ENCODE data around the gene CTNNBIP1.

The CTNNBIP1 gene

DNA sequence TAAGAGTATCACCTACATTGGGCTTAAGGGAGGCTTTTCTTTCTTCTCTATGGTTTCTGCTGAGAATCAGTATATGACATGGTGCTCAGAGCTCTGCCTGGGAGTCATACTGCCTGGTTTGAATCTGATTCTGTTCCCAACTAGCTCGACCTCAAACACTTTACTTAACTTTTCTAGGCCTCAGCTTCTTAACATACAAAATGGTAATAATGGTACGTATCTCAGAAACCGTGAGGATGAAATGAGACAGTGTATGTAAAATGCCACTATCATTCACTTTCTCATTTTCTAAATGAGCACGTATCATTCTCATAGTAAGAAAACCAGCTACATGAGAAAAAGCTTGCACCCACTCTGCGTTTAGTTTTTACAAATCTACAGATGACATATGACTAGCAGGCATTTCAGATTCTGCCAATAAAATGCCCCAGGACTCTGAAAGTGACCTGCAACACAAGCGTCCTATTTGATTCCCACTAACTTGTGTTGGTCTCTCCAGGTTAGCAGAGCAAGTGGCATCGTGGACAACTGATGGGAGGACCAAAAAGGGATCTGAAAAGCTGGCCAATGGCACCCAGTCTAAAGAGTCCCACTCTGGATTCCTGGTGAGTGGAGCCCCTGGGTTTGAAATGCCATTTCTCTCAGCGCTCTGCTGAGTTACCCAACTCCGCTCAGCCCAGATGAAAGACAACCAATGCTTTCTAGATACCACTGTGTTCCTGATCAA lies 6.1 kb downstream of the CTNNBIP1 start:
- DNase-seq: peak; percentile 49

DNA sequence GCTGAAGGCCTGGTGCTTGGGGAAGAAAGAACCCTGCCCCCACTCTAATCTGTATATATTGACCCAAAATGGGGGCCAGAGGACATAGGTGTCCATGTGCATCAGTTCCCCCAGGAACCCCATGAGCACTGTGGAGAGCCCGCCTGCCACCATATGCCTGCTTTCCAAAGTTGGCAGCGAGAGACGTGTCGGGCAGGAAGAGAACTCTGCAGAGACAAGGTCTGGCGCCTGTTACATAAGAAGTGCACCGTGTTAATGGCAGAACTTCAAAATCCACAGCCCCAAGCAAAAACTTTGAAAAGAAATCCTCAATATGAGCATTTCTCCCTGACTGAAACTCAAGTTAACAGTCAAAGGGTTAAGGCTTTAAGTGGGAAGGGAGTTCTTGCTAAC lies 8.0 kb downstream of the CTNNBIP1 start:
- DNase-seq: no peak

DNA sequence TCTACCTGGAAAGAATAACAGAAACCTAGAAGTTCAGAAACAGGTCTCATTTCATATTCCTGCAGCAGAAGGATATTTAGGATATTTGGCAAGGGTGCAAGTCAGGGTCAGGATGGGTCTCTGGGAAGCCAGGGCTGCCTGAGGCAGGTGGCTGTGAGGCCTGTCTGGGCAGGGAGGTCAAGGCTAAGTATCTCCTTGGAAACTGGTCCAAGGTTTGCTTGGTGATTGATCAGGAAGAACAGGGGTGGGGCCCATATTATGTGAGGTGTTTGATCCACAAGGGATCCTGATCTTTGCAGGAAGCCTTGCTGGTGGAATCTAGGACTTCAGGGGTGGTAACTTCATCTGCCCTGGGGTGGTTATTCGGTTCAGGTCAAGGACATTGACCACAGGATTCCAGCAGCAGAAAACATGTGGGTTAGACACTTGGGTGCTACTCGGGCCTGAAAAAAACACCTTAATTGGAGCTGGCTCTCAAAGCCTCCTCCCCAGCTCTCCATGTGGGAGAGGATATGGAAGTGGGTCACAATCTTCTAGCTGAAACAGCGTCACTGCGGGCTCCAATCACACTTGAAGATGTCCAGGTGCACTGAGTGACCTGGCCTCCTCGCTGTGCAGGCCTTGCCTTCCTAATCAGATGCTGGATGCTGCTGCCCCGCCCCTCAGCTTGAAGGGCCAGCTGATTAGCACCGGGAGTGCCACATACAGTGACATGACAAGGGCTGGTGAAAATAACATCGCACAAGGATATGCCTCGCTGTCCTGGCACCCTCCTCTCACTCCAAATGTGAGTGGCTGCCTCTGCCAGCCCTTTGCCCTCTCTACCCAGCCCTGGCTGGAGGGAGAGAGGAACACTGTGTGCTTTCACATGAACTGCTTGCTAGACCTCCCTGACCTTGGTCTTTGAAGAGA lies 8.7 kb downstream of the CTNNBIP1 start:
- no peak for DNase-seq

DNA sequence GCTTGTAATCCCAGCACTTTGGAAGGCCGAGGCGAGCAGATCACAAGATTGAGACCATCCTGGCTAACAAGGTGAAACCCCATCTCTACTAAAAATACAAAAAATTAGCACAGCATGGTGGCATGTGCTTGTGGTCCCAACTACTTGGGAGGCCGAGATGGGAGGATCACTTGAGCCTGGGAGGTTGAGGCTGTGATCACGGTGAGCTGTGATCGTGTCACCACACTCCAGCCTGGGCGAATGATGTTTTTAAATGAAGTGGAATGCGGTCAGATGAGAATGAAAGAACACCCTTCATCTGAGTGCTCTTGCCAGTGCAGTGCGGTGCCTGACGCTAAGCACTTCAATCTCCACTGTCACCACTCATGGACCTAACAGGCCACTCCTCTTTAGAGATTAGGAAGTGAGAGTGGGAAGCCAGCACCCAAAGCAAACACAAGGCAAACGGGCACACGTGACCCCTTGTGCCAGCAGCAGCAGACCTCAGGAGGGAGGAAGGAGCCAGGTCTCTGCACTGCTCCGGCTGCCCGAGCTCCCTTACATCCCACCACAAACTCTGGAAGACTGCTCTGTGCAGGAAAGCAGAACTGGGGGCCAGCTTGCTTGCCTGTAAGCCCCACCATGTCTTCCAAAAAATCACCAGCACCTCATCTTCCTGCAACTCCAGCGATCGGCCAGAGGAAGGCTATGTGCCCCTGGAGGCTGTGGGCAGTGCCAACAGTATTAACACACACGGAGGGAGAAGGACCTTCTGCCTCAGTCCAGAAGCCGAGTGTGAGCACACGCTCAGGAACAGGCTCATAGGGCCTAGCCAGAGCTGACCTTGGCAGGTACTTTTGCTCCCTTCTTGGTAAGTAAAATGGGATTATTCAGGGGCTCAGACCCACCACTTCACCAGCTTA lies 9.7 kb downstream of the CTNNBIP1 start:
- DNase-seq: no peak

DNA sequence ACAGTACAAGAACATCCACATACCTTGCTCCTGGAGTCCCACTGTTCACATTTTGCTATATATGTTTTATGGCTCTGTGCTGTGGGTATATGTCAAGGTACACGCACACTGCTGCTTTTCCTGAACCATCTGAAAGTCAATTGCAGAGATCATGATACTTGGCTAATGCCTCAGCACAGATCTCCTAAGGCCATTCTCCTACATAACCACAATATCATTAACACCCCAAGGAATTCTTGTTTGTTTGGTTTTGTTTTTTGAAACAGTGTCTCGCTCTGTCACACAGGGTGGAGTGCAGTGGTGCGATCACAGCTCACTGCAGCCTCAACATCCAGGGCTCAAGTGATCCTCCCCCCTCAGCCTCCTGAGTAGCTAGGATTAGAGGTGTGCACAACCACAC lies 16.0 kb downstream of the CTNNBIP1 start:
- DNase-seq: no peak

DNA sequence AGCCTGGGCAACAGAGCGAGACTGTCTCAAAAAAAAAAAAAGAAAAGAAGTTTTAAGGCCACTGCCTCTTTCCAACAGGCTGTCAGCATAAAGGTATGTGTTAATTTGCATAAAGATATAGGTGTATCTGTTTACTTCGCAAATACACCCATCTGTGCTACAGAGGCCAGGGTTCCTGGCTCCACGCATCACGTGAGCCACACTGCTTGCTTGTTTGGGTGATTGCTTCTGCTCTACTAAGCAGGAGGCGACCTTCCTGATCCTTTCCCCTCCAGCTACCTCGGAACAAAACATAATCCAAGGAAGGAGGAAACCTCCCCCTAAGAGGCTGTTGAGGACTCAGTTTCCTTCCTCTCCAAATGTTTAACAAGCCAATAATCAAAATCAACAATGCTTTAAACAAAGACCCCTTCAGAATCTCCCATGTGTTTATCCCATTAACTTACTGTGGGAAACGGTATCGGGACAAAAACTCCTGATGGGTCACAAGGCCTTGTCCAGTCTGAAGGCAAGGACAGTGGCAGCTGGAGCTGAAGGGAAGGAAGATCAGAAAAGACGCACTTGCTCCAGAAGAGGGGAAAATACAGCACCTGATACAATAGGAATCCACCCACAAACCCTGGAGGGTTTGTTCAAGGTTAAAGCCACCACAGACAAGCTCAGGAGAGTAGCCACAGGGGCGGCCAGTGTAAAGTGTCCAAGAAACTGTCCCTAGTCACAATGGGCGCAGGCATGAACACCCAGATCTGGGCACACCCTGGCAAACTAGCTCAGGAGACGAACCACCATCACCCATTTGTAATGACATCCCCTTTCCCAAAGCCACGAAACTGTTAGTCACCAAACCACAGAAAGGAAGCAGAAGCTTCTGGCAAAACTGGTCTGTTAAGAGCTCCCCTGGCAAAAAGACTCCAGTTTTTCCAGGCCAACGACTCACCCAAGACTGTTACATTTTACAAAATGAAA lies 17.2 kb downstream of the CTNNBIP1 start:
- DNase-seq: no peak

DNA sequence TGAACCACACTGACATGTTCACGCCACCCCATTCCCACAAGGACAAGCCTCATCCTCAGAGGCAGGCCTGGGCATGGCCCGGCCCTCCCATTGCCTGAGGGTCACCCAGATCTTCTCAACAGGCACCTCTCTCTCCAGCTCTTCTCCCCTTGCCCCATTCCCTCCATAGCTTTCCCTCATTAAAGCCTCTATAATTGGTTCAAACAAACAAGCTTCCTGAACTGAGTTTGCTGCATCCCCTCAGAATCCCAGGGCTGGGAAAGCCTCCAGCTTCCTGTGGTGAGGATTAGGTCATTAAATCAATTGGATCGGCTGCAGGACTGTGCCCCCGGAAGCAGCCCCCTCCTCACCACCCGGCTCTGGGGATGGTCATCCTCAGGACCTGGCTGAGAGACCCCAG lies 18.9 kb downstream of the CTNNBIP1 start:
- DNase-seq: no peak

DNA sequence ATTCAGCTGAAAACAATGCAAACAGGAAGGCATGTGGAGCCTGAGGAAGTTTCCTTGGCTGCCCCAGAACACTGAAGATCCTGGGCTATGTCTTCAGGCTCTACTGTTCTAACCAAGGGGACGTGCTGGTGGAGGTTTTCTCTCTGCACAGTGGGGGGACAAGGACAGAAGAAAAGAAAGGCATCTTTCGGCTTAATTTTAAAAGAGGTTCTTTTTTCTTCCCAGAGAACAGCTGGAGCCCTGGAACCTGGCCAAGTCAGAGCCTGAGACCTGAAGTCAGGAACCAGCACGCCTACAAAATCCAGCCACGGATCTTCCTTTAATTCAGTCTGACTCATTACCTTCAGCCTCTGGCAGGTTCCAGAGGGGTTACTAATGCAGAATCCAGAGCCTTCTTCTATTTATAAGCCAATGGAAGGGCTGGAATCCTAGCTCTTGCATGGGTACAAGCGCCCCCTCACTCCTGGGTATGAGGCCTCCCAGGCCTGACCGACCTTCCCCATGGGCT lies 19.8 kb downstream of the CTNNBIP1 start:
- DNase-seq: no peak

DNA sequence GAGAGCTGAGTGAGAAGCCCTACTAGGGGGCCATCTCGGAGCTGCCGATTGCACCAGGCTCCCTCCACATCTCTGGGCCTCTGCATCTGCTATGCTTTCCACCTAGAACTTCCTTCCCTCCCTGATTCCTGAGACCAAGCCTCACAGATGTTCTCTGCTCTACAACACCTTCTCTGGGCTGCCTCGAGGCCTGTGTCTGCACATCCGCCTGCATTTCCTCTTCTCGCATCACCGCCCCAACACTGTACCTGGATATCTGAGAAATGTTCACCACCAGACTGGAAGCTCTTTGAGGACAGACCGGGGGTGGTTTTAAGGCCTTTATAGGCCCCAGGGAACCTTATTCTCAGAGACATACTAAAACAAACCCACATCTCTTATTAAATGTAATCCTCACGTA lies 20.7 kb downstream of the CTNNBIP1 start:
- no peak for DNase-seq

DNA sequence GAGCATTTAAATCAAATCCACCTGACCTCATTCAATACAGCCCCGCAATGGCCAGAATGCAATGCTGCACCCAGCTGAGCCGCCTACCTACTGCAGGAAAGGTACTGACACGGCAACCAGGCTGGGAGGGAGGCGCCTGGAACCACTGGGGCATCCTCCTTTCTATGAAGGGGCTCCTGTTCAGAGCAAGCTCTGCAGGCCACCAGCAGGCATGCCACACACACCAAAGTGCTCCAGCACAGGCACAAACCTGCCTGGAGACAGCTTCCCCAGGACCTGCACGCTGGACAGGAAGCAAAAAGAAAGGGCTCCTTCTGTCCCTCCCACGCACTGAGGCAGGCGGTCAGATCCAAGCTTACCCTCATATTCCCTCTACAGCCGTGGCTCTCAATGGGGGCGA lies 21.2 kb downstream of the CTNNBIP1 start:
- no peak for DNase-seq

DNA sequence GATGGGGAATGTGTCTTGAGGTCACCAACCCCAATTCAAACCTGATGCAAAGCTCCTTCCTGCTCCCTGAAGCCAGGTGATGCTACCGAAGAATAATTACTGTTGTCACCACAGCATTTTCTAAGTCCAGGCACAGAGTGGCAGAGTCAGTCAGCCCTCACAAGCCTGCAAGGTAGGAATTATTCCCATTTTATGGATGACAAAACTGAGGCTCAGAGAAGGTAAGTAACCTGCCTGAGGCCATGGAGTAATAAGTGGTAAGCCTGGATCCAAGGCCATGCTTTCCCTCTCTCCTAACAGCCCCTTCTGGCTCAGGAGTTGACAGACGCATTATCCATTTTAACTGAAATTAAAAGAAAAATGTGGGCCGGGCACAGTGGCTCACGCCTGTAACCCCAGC lies 23.0 kb downstream of the CTNNBIP1 start:
- DNase-seq: no peak

DNA sequence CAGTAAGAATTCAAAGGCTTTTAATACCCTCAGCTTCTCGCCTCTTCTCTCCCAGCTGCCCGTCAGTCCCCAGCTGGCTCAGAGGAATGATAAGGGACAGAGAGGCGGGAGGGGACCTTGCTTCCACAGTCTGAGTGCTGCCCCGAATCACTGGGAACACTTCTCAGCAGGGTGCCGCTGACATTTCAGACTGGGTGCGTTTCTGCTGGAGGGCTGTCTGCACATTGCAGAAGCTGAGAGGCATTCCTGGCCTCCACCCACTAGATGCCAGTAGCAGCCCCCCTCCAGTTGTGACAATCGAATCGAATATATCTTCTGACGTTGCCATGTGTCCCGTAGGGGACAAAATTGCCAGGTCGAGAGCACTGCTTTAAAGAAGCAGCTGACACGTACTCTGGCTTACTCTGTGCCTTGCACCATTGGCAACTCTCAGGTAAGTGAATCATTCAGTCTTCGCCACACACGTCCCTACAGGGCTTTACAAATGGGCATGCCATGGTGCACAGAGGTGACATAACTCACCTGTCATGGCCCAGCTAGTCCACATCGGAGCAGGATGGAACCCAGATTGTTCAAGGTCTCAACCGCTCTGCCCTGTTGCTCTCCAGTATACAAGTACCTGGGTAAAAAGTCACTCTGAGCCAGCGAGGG lies 23.9 kb downstream of the CTNNBIP1 start:
- no peak for DNase-seq

DNA sequence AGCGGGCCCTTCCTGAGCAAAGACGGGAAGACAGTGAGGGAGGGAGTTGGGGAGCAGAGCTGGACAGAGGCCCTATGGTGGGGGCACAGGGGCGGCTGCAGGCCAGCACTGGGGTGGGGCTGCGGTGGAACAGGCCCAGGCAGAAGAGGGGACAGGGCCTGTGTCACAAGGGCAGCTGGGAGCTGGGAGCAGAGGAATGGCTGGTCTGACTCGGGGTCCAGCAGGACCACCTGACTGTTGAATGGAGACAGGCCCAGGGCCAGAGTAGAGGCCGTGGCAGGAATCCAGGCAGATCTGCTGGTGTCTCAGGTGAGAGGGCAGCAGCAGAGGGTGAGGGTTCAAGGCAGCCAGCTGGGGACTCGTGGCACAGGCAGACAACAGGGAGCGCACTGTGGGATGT lies 25.3 kb downstream of the CTNNBIP1 start:
- DNase-seq: no peak

DNA sequence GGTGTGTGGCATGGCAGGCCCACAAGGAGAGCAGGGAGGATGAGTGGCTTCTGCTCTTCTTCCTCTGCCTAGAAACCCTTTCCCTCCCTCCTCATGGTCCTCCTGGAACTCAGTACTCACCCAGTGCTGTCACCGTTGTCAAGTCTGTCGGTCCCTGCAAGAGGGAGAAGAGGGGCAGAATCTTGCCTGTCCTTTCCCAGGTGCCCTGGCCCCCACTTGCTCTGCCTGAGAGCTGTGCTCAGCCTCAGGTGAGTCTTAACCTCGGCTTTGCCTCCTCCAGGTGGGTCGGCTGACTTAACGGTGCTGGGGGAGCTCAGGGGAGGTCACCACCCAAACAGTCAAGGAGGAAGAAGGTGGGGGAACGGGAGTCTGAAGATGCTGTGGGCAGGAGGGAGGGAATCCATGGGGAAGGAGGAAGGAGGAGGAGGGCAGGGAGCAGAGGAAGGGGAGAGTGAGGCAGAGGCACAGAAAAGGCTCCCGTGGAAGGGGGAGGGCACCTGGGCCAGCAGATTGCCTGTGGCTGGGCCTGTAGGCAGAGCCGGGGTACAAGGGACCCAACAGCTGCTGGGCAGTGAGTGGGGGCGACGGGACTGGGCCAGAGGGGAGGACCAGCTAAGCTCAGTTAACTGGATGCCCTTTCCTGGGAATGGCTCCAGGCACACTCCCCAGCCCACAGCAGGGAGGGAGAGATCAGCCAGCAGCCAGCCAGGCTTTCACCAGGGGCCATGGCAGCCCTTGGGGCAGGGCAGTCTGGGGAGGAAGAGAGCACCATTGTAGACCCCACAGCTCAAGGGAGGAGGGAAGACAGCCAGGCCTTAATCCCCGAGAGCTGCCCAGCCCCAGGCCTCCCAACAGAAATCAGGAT lies 26.3 kb downstream of the CTNNBIP1 start:
- no peak for DNase-seq

DNA sequence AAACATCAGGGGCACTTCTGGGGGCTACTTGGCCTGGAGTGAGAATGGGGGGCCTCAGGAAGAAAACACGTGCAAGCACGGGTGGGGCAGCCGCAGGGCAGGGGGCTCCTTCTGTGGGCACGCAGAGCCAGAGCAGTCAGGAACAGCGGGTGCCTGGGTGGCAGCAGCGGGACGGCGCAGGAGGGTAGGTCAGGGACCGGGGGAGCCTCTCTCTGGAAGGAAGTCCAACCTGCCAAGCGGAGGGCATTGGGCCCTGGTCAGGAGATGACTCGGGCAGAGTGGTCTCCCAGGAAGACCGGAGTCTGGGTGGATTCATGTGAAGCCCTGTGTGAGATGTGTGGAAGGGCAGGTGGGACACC lies 27.1 kb downstream of the CTNNBIP1 start:
- no peak for DNase-seq

DNA sequence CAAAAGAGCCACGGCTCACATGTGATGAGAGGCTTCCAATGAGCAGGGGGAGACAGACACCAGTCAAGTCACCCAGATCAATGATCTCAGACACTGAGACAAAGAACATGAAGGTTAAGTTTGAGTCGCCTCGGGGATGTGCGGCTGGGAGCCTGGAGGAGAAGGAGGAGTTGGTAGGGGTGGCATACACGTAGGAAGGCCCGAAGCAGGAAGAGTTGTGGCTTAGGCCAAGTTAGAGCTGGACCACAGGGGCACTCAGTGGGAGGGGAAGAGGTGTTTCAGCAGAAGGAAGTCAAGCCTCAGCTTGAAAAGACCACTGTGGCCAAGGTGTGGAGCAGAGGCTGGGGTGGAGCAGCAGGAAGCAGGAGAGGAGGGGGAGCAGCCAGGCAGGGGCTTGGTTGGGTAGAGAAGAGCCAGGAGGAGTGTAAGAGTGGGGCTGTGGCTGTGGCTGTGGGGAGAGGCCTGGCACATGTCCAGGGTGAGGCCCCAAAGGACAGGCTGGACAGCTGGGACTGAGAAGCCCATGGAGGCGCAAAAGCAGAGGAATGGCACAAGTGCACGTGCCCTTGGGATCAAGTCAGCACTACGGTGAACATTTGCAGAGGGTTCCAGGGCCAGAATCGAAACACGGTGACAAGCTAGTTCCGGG lies 27.6 kb downstream of the CTNNBIP1 start:
- no peak for DNase-seq

DNA sequence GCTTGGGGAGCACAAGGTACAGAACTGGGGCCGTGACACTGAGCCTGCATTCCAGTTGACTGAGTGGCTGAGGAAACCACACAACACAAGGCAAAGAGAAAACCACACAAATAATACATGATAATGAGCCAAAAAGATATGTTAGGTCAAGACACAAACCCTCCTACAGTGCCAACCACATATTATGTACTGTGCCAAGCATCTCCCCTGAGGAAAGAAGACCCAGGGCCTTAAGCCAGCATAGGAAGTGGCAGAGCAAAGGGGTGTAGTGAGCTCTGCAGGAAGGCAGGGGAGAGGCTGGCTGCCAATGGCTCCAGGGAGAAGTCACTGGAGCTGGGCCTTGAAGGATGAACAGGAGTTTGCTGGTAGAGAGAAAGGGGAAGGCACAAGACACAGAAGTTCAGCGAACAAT lies 28.2 kb downstream of the CTNNBIP1 start:
- no peak for DNase-seq

DNA sequence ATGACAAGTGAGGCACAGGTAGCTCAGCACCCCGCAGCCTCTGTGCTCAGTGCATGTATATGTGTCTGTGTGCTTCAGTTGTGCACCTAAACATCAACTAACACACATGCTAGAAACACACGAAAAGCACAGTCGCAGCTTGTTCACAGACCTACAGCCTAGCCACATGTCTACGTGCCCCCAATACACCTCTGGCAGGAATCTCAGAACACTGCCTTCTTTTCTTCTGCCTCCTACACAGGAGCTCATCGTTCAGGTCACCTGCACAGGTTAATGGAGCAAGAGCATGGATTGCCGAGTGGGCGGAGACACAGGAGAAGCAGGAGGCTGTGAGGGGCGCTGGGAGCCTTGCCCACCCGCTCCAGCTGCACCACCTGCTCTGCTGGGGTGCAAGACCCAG lies 31.7 kb downstream of the CTNNBIP1 start:
- DNase-seq: no peak

DNA sequence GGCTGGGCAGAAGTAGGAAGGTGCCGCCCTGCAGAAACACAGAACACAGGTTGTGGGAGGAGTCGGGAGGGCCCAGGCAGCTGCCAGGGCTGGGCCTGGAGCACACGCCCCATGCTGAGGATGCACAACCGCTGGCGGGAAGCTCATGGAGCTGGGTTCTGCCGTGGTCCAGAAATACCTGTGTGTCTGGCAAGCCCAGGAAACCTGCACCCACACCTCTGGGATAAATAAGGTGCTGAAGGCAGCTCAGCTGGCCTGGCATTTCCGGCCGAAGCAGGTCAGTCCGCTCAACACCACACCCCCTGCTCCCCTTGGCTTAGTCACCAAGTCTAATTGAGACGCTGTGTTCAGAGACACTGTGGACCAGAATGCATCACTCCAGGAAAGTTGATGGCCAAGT lies 32.1 kb downstream of the CTNNBIP1 start:
- no peak for DNase-seq

DNA sequence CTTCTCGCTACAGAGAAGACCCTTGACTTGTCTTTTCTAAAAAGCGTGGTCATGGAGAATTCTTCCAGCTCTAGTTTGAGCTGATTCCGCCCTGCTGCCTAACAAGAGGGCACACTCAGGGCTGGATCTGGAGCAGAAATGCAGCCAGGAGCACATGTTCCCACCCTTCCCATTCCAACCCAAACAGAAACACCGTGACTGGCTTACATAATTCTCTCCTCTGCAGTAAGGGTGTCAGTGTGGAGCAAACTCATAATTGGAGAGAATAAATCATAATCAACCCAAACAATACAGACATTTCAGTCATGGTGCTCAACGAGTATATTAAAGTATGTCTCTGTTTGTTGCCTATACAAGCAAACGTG lies 34.5 kb downstream of the CTNNBIP1 start:
- no peak for DNase-seq

Data from stimulated activated CD4-positive, alpha-beta T cell treated with anti-CD3 and anti-CD28 coated beads, Interleukin-1b, Interleukin-23, amount 100 ng/mL, for 48 hours (primary cell).